Transverse colon (tissue), 4 donors: ENCODE data around the gene GOLGA8T. TPM values are rescaled to one million over a fixed set of nuclear protein-coding genes. Genes with fewer than 3 reads are reported as not detected.
"Not testable (repeated sequence)": the region's sequence is repeated elsewhere in the genome, so short reads cannot be mapped to it uniquely, and the experiment has no call there.

ENCODE experiments used
- DNase-seq: peaks from one replicate; pipeline ENCODE4 v3.0.0-alpha.2; 2019
- H3K27ac ChIP-seq, 4 donors: fragments of 200-600 bp; sonication (generic); 2 replicates each; pipeline ENCODE4 v1.5.1; 2016 to 2018; ENCODE audit warnings: inconsistent platforms in 4 of 4
- H3K27me3 ChIP-seq: fragments of 200-600 bp; sonication (generic); 2 replicates; pipeline ENCODE4 v1.5.1; 2017; ENCODE audit warnings: inconsistent platforms
- H3K36me3 ChIP-seq, 4 donors: fragments of 200-600 bp; sonication (generic); 2 replicates each; pipeline ENCODE4 v1.5.1; 2017 to 2019; ENCODE audit warnings: inconsistent platforms in 4 of 4
- H3K4me1 ChIP-seq, 4 donors: fragments of 200-600 bp; sonication (generic); 2 replicates each; pipeline ENCODE4 v1.5.1; 2017 to 2020; ENCODE audit warnings: inconsistent platforms in 4 of 4
- H3K4me3 ChIP-seq, 4 donors: fragments of 200-600 bp; sonication (generic); 1 replicate in 1 of 4; 2 replicates in 3 of 4; pipeline versions ENCODE4 v1.5.1 to v1.6.1; 2017 to 2019; ENCODE audit warnings: inconsistent platforms in 4 of 4
- H3K9me3 ChIP-seq, 2 donors: fragments of 200-600 bp; sonication (generic); 2 replicates each; pipeline ENCODE4 v1.5.1; 2017 to 2019; ENCODE audit warnings: inconsistent platforms in 2 of 2
- WGBS, 2 donors: methylation state at CpG; one replicate each; pipeline ENCODE4 v1.1.5; 2018; ENCODE audit warnings: low coverage in 1 of 2; 5-methylcytosine and 5-hydroxymethylcytosine counted together
- in situ Hi-C, 4 donors: fragments of 200-750 bp; cut with MboI; loops; one replicate each; pipeline versions ENCODE4 v1.15.0 to v1.15.1; 2017; ENCODE audit warnings: low sequenced_read_pairs in 3 of 4, low pct_ligation_motif_present in 1 of 4, low pct_unique_long_range_greater_than_20kb in 1 of 4
- intact Hi-C: fragments of 100-400 bp; cut with DNase I; formaldehyde crosslinking; loops from one replicate; pipeline ENCODE4 v1.15.1; 2023; ENCODE audit warnings: low total_unique reads
- small RNA-seq, 4 donors: library from RNA; depleted of rRNA; stranded (forward); fragments of <200 nt; gene quantifications; one replicate each; pipeline ENCODE3, GENCODE V24; 2016
- total RNA-seq, 4 donors: library from RNA; depleted of rRNA; stranded (reverse); fragments of >200 nt; gene quantifications; one replicate each; pipeline ENCODE4 v1.1.0, GENCODE V29; 2016

Gene GOLGA8T
- total RNA-seq, 4 donors from 2014 or later, result not detected

GRCh38 chr15:30189754-30190153 is 54.9 kb downstream of the GOLGA8T start:
- H3K4me3 ChIP-seq, intact Hi-C loops, DNase-seq, in situ Hi-C loops, H3K9me3 ChIP-seq, H3K4me1 ChIP-seq, H3K36me3 ChIP-seq, H3K27me3 ChIP-seq, H3K27ac ChIP-seq: not testable (repeated sequence)
- WGBS, 2 donors, result 50% methylated on average over 1 of the region's 1 CpG; no CpG with 5 or more reads in 1 of the 2 donors

- H3K27ac ChIP-seq, intact Hi-C loops, H3K36me3 ChIP-seq, H3K4me3 ChIP-seq, H3K27me3 ChIP-seq, DNase-seq, H3K9me3 ChIP-seq, in situ Hi-C loops, H3K4me1 ChIP-seq: not testable (repeated sequence)
- WGBS, 2 donors, result no CpG with 5 or more reads among the region's 23 CpGs
Observed at GRCh38 chr15:30191143-30191542, 56.3 kb downstream of the GOLGA8T start.

GRCh38 chr15:30191639-30192038 is 56.8 kb downstream of the GOLGA8T start:
- in situ Hi-C loops, H3K36me3 ChIP-seq, H3K4me3 ChIP-seq, H3K9me3 ChIP-seq, H3K4me1 ChIP-seq, H3K27me3 ChIP-seq, DNase-seq, intact Hi-C loops, H3K27ac ChIP-seq: not testable (repeated sequence)
- WGBS, 2 donors, result no CpG with 5 or more reads among the region's 37 CpGs

DNA sequence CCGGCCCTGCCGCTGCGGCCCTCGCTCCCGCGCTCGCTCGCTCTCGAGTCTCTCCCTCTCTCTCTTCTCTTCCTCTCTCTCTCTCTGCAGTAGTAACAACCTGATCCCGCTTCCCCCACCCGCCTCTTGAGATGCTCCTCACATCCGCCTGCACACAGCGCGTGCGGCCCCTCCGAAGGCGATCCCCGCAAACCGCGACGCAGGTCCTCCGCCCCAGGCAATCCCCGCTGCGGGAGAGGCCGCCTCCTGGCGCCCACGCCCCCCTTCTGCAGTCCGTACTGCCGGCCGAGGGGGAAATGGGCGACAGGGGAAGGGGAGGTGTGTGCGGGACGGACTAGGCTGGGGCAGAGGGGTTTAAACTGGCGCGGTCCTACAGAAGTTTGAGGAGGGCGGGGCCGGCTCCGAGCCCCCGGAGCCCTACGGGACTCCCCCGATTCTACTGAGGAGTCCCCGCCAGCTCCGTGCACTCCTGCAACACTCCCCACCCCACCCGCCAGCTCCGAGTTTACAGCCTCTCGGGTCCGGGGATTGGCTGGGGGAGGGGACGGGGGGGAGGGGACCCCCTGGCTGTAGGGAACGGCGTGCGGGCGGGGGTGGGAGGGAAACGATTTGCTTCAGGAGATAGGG is 57.4 kb downstream of the GOLGA8T start:
- H3K4me3 ChIP-seq, DNase-seq, in situ Hi-C loops, H3K9me3 ChIP-seq, H3K27ac ChIP-seq, H3K36me3 ChIP-seq, intact Hi-C loops, H3K27me3 ChIP-seq, H3K4me1 ChIP-seq: not testable (repeated sequence)
- 4% methylated on average over 11 of the region's 53 CpGs; no CpG with 5 or more reads in 1 of the 2 donors for WGBS, 2 donors

DNA sequence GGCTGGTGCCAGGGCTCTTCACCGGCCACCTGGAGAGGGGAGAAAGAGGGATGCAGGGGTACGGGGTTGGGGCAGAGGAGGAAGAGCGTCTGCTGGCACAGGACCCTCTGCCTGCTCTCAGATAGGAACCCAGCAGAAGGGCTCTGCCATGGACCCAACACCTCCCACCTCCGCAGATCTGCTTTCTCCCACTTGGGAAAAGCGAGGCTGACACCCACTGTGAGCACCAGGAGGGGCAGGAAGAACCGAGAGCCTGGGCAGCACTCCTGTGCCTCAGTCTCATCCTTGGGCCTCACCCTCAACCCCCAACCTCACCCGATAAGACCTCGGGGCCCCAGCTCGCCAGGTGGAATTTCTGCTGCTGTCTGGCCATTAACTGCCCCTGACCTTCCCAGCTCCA is 58.0 kb downstream of the GOLGA8T start:
- H3K4me1 ChIP-seq, in situ Hi-C loops, H3K9me3 ChIP-seq, intact Hi-C loops, H3K27me3 ChIP-seq, H3K36me3 ChIP-seq, H3K4me3 ChIP-seq, H3K27ac ChIP-seq, DNase-seq: not testable (repeated sequence)
- no CpG with 5 or more reads among the region's 9 CpGs for WGBS, 2 donors

Small RNA genes within 50 kb of the gene (small RNA-seq; reads per million reads assigned to genes)
- gene AC120045.2, result 0 reads per million in 4 donors
- gene RF00096, result 0 reads per million in 4 donors
- 0 reads per million in 4 donors for gene RN7SL469P
- gene RN7SL673P, result 0 reads per million in 4 donors

Other genes starting within 250 kb of the GOLGA8T start
- gene GOLGA8J, start 52.1 kb upstream of the GOLGA8T start, total RNA-seq, result under 1 TPM in 1 of 4 donors, not detected in 3; 0.95 TPM